HCEC 1CT (cell line): Measurements from ENCODE around the gene TMEM120B.

Experiments
- DNase-seq: peaks from one replicate; pipeline ENCODE4 v3.0.0-alpha.2; 2017

The TMEM120B gene

DNA sequence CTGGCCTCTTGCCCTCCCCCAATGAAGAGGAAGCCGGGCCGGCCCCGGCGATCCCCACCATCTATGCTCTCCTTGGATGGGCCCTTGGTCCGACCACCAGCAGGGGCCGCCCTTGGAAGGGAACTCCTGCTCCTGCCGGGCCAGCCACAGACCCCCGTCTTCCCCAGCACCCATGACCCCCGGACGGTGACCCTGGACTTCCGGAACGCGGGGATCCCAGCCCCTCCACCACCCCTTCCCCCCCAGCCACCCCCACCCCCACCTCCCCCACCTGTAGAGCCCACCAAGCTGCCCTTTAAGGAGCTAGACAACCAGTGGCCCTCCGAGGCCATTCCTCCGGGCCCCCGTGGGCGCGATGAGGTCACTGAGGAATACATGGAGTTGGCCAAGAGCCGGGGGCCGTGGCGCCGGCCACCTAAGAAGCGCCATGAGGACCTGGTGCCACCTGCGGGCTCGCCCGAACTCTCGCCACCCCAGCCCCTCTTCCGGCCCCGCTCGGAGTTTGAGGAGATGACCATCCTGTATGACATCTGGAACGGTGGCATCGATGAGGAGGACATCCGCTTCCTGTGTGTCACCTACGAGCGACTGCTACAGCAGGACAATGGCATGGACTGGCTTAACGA is 110.7 kb downstream of the TMEM120B start:
- no peak for DNase-seq

DNA sequence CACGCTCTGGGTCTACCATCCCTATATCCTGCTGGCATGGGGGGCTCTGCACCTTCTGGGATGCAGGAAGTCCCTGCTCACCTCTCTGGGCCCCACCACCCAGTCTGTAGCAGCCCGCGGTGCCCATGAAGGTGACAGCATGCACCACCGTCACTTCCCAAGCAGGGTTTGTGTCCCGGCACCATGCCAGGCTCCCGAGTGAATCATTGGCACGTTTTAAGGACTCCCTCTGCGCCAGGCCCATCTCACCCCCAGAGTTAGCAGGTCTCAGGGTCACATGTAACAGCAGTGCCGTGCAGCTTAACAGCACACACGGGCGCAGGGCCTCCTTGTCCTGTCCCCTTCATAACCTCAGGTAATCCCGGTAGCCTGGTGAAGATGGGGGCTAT is 111.2 kb downstream of the TMEM120B start:
- DNase-seq: no peak

DNA sequence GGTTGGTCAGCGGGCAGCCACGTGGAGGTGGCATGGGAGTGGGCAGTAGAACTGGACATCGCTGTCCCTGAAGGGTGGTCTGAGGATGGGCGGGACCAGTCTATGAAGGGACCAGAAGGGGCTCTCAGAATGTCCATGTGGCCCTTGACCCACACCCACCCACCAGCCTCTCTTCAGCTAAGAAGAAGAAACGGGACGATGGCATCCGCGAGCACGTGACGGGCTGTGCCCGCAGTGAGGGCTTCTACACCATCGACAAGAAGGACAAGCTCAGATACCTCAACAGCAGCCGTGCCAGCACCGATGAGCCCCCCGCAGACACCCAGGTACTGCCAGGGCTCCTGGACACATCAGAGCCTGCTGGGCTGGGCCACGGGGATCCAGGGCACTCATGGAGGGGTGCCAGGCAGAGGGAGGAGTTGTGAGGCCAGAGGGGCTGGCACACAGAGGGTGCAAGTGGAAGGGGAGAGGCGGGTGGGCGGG is 112.5 kb downstream of the TMEM120B start:
- DNase-seq: no peak

DNA sequence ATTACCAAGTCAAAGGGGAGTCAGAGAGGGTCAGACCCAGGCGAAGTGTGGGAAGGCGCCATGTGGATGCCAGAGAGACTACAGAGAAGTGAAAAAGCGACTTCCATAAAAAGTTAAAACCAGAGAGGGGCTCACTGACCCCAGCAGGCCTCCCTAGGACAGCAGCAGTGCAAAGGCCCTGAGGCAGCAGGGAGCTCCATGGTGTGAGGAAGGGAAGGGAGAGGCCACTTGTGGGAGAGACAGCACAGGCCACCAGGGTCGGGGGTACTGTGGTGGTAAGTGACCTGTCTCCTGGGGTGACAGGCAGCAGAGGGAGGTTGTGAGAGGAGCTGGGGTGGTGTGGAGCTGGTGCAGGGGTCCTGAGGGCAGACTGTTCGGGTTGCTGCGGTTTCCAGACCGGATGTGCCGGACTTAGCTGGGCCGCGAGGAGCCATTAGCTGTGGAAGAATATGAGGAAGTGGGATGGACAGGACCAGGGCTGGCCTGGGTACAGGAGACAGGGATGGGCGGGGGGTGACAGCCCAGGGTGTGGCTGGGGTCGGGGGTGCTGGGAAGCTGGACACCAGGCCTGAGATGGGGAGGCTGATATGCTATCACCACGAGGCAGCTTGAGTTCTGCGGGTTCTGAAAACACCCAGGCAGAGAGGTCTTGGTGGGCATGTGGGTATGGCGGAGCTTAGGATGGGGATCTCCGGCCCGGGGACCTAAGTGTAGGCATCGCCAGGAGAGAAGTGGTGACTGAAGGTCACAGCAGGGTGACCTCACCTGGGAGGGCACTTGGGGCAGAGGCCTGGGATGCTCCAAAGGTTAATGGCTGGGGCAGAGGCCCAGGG is 114.0 kb downstream of the TMEM120B start:
- DNase-seq: no peak

DNA sequence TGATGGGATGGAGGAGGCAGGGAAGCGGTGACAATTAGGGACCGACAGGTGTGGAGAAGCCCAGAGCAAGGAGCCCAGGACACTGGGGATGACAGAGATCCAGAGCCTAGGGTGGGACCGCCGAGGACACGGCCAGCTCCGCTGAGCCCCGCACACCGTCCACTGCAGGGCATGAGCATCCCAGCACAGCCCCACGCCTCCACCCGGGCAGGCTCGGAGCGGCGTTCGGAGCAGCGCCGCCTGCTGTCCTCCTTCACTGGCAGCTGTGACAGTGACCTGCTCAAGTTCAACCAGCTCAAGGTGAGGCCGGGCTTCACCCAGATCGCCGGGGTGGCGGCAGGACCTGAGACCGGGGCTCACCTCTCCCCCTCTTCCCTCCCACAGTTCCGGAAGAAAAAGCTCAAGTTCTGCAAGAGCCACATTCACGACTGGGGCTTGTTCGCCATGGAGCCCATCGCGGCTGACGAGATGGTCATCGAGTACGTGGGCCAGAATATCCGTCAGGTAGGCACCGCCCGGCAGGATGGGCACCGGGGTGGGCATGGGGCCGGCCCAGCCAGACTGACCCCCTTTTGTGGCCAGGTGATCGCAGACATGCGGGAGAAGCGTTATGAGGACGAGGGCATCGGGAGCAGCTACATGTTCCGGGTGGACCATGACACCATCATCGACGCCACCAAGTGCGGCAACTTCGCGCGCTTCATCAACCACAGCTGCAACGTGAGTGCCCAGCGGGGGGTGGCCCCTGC is 115.0 kb downstream of the TMEM120B start:
- DNase-seq: no peak

DNA sequence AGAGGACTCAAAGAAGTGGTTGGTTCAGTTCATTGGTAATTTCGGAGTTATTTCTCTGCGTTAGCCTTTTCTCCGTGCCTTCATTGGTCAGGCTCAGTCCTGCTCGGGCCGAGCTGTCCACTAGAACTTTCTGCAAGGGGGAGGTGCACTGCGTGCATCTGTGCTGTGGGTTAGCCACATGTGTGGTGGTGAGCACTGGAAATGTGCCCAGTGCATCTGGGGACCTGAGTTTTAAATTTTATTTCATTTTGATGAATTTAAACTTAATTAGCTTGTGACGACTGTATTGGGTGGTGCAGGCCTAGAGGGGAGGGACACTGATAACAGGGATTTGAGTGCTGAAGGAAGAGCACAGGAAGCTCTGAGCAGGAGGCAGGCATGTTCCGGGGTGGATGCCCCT is 115.8 kb downstream of the TMEM120B start:
- DNase-seq: no peak

DNA sequence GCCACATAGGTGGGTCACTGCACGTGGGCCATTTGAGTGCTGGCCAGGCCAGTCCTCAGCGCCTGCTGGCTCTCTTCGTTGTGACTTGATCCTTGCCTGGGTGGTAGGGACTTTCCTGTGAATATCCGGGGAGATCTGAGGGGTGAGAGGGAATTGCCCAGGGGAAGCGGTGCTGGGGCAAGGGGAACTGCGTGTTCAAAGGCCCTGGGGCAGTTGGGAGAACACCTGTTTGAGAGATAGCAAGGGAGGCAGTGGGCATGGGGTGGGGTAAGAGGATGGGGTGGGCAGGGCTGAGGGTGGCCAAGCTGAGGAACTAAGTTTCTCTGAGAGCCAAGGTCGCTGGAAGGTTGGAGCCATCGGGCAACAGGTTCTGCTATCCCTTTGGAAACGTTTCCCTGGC is 116.3 kb downstream of the TMEM120B start:
- no peak for DNase-seq

DNA sequence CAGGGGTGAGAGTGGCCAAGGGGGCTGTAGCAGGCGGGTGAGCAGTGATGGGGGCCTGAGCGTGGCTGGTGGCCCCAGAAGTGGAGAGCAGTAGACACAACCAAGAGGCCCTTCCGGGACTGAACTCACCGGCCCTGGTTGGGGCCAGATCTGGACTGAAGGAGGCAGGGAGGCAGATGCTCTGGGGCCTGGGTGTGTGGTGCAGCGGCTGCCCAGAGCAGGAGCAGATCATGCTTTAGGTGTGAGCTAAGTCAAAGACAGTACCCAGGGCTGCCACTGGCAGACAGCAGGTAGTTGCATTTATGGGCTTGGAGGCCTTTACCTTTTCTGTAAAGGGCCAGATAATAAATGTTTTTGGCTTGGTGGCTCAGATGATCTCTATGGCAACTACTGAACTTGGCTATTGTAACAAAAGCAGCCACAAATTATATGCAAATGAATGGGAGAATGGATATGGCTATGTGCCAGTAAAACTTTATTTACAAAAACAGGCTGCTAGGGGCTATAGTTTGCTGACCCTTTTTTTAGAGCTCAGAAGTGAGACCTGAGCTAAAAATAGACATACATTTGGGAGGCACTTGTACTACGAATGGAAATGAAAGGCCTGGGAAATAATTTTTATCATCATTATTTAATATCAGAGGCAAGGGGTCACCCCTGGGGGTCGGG is 116.8 kb downstream of the TMEM120B start:
- DNase-seq: no peak

DNA sequence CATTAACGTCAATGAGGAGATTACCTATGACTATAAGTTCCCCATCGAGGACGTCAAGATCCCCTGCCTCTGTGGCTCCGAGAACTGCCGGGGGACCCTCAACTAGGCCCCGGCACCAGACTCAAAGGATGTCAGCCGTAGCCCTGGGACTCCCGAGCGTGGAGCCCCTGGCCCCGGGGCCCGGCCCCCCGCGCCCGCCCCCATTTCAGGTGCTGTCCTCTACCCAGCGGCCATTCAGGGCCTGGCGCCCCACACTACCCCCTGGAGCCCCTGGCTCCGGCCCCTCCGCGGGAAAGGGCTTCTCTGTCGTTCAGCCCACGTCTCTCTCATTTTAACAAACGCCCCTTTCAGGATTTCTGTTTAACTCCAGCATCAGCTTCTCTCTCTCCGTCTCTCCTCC is 117.6 kb downstream of the TMEM120B start:
- DNase-seq: no peak

DNA sequence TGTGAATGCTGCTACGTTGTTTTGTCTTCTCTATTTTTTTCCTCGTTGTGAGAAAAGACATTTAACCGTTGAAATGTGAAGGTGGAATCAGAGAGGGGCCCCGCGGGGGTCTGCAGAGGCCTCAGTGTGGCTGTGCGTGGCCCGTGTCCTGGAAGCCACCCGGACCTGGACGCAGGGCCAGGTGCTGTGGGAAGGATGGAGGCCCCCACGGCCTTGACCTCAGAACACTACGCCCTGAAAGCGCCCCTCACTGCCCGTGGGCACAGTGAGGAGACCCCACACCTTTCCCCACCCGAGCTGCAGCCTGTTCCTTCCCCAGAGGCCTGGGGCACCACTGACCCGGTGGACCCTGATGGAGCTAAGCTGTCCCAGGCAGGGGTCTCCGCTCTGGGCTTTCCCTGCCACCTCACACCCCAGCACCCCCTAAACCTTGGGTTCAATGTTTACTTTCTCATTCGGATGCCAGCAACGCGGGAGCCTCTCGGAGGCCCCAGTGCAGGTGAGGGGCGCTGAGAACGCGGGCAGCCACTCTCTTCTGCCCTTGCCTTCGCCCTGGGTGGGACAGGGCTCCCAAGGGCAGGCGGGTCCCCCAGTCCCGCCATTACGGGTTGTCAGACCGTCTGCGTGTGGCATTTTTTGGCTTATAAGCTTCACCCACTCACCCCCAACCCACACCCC is 118.2 kb downstream of the TMEM120B start:
- DNase-seq: no peak
